ENCODE data around the gene COX20. TPM values are rescaled to one million over a fixed set of nuclear protein-coding genes. Genes with fewer than 3 reads are reported as not detected.
A peak's percentile ranks its signal among the peaks of the same experiment; 100 is the strongest.
"Not testable (repeated sequence)": the region's sequence is repeated elsewhere in the genome, so short reads cannot be mapped to it uniquely, and the experiment has no call there.

Gene COX20
- total RNA-seq, 4 donors from 2014 or later = 6.0 to 41.3 (median 32.3) TPM

DNA sequence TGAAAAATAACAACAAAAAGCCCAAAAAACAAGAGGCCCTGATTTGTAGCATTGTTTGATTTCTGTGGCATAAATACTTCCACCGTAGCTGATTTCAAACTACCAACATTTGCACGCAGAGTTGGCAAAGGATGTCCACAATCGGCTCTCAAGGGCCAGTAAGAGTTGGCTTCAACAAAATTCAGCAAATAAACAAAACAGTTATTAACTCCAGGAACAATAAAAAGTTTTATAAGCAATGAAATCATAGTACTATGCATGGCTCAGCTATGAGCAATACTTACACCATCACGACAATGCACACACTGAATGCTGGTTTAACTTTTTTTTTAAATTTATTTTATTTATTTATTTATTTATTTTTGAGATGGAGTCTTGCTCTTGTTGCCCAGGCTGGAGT is 8.7 kb upstream of the COX20 start:
- Histone ChIP-seq H3K4me3 (no peak overlapping the region), H3K4me1 (no peaks in the 10 kb centered on the region), H3K36me3 (no peaks in the 10 kb centered on the region), H3K27me3 (no peaks in the 10 kb centered on the region), H3K9me3 (no peaks in the 10 kb centered on the region), H3K27ac (no peak overlapping the region)
- intact Hi-C loops (cut with DNase I; ENCODE audit: low total_unique reads) = no loop called here
- in situ Hi-C loops (cut with MboI; ENCODE audit: low pct_ligation_motif_present in 1 of 4, low pct_unique_long_range_greater_than_20kb in 1 of 4, low sequenced_read_pairs in 3 of 4) = no loop called here
- WGBS, 2 donors (ENCODE audit: low coverage in 1 of 2) = 56 to 69% methylated on average over 4 of the region's 4 CpGs
- TF ChIP-seq POLR2A (IDR thresholded peaks at IDR 0.05) (no peak), EP300 (IDR thresholded peaks at IDR 0.05; ENCODE audit: low read depth) (no peak), CTCF (IDR thresholded peaks at IDR 0.05) (no peak), POLR2AphosphoS5 (IDR thresholded peaks at IDR 0.05) (no peak)
- DNase-seq = no peak

GRCh38 chr1:244830639-244831038 is 4.8 kb upstream of the COX20 start:
- in situ Hi-C loops (cut with MboI; ENCODE audit: low pct_ligation_motif_present in 1 of 4, low pct_unique_long_range_greater_than_20kb in 1 of 4, low sequenced_read_pairs in 3 of 4) = loop anchor here in 1 of 4 donors (10.0 kb wide), 1 partner anchor 144 kb away; no protein-coding TSS in a partner anchor
- 69 to 70% methylated on average over 3 of the region's 3 CpGs for WGBS, 2 donors (ENCODE audit: low coverage in 1 of 2)

DNA sequence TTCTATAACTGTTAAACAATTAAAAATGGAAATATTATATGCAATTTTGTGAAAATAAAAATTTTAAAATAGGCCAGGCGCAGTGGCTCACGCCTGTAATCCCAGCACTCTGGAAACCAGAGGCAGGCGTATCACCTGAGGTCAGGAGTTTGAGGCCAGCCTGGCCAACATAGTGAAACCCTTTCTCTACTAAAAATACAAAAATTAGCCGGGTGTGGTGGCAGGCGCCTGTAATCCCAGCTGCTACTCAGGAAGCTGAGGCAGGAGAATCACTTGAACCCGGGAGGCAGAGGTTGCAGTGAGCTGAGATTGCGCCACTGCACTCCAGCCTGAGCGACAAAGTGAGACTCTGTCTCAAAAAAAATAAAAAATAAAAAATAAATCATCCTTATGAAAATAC is 2.2 kb upstream of the COX20 start:
- H3K36me3 ChIP-seq; intact Hi-C loops (cut with DNase I; ENCODE audit: low total_unique reads): not testable (repeated sequence)
- peak overlapping the region in 3 of 4 donors; percentile 62 to 68 (median 63) for H3K4me3 ChIP-seq

More at GRCh38 chr1:244830639-244831038, 4.8 kb upstream of the COX20 start:
- DNase-seq = no peak
- intact Hi-C loops (cut with DNase I; ENCODE audit: low total_unique reads) = no loop called here
- Histone ChIP-seq H3K4me3 (no peak overlapping the region), H3K36me3 (no peaks in the 10 kb centered on the region), H3K4me1 (peaks cover 0 to 7% (median 6%) of the 10 kb centered on the region in 4 donors), H3K27me3 (no peaks in the 10 kb centered on the region), H3K9me3 (no peaks in the 10 kb centered on the region), H3K27ac (no peak overlapping the region)
- TF ChIP-seq POLR2AphosphoS5 (IDR thresholded peaks at IDR 0.05) (no peak), EP300 (IDR thresholded peaks at IDR 0.05; ENCODE audit: low read depth) (no peak), CTCF (IDR thresholded peaks at IDR 0.05) (no peak), POLR2A (IDR thresholded peaks at IDR 0.05) (no peak)

DNA sequence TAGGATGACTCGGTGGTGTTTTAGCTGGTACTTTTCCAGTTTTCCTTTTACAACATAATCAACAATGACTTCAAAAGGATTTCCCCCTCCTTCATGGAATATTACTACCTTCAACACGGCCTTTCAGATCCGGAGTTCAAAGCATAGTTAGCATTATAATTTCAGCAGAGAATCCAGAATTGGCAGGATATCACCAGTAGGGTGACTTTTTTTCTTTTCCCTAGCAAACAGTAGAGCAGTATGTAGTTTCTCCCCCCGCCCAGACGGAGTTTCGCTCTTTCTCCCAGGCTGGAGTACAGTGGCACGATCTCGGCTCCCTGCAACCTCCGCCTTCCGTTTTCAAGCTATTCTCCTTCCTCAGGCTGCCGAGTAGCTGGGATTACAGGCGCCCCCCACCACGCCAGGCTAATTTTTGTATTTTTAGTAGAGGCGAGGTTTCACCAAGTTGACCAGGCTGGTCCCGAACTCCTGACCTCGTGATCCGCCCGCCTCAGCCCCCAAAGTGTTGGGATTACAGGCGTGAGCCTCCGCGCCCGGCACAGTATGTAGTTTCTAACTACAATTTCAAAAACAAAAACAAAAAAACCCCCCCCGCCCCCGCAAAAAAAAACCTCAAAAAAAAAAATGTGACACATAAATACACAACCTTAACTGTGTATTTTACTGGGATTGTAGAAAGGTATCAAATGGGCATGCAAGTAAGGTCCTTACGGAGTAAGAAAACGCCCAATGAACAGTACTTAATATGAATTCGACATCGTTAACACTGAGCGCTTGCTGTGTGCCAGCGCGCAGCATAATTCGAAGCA is 1.5 kb upstream of the COX20 start:
- DNase-seq = peak; percentile 65
- Histone ChIP-seq H3K36me3 (peaks cover 0 to 5% (median 0%) of the 10 kb centered on the region in 4 donors), H3K27ac (peak overlapping the region; percentile 98 to 100 (median 99)), H3K27me3 (no peaks in the 10 kb centered on the region), H3K4me1 (peaks cover 15 to 36% (median 19%) of the 10 kb centered on the region in 4 donors), H3K4me3 (peak overlapping the region; percentile 40 to 68 (median 62)), H3K9me3 (no peaks in the 10 kb centered on the region)
- WGBS, 2 donors (ENCODE audit: low coverage in 1 of 2) = 1 to 13% methylated on average over 17 to 32 of the region's 32 CpGs
- in situ Hi-C loops (cut with MboI; ENCODE audit: low pct_ligation_motif_present in 1 of 4, low pct_unique_long_range_greater_than_20kb in 1 of 4, low sequenced_read_pairs in 3 of 4) (loop anchor here in 1 of 4 donors (10.0 kb wide), 1 partner anchor 141 kb away; no protein-coding TSS in a partner anchor), intact Hi-C loops (cut with DNase I; ENCODE audit: low total_unique reads) (loop anchor here (2.0 kb wide), 1 partner anchor 29 kb away; no protein-coding TSS in a partner anchor)
- peak in 4 of 5 experiments; percentile 14 to 70 (median 48) for TF ChIP-seq CTCF (IDR thresholded peaks at IDR 0.05)
- no peak for TF ChIP-seq POLR2A (IDR thresholded peaks at IDR 0.05)
- TF ChIP-seq EP300 (IDR thresholded peaks at IDR 0.05; ENCODE audit: low read depth) = no peak
- TF ChIP-seq POLR2AphosphoS5 (IDR thresholded peaks at IDR 0.05) = peak in 2 of 3 donors; percentile 1 to 66

More for the DNA sequence above, 2.2 kb upstream of the COX20 start:
- H3K27me3 ChIP-seq, DNase-seq, H3K9me3 ChIP-seq: not testable (repeated sequence)
- in situ Hi-C loops (cut with MboI; ENCODE audit: low pct_ligation_motif_present in 1 of 4, low pct_unique_long_range_greater_than_20kb in 1 of 4, low sequenced_read_pairs in 3 of 4) = loop anchor here in 1 of 4 donors (10.0 kb wide), 1 partner anchor 142 kb away; no protein-coding TSS in a partner anchor
- Histone ChIP-seq H3K4me1 (peaks cover 14 to 29% (median 19%) of the 10 kb centered on the region in 4 donors), H3K27ac (peak overlapping the region; percentile 98 to 100 (median 99))
- 30 to 40% methylated on average over 6 to 8 of the region's 8 CpGs for WGBS, 2 donors (ENCODE audit: low coverage in 1 of 2)
